AG08395 (cell line): ENCODE measurements around the gene GPC6.

Experiments used
- DNase-seq: peaks from one replicate; pipeline ENCODE4 v3.0.0; 2012; ENCODE audit warnings: mixed read lengths, low spot score

Gene GPC6

GRCh38 chr13:93922063-93922855 lies 695.7 kb downstream of the GPC6 start:
- no peak for DNase-seq

- DNase-seq: no peak
Observed at GRCh38 chr13:93925990-93926389, 699.4 kb downstream of the GPC6 start.

- no peak for DNase-seq
Observed at GRCh38 chr13:93926425-93926824, 699.8 kb downstream of the GPC6 start.

GRCh38 chr13:93927431-93927830 lies 700.8 kb downstream of the GPC6 start:
- no peak for DNase-seq

GRCh38 chr13:93932901-93933300 lies 706.3 kb downstream of the GPC6 start:
- DNase-seq: no peak

GRCh38 chr13:93936901-93937300 lies 710.3 kb downstream of the GPC6 start:
- DNase-seq: no peak

- no peak for DNase-seq
Observed at GRCh38 chr13:93941444-93941843, 714.8 kb downstream of the GPC6 start.

GRCh38 chr13:93942016-93942415 lies 715.4 kb downstream of the GPC6 start:
- no peak for DNase-seq

GRCh38 chr13:93945621-93946020 lies 719.0 kb downstream of the GPC6 start:
- no peak for DNase-seq

GRCh38 chr13:93946994-93947393 lies 720.4 kb downstream of the GPC6 start:
- DNase-seq: no peak

GRCh38 chr13:93947651-93948050 lies 721.0 kb downstream of the GPC6 start:
- DNase-seq: no peak

- DNase-seq: no peak
Observed at GRCh38 chr13:93948162-93948922, 721.7 kb downstream of the GPC6 start.

- no peak for DNase-seq
Observed at GRCh38 chr13:93951108-93951507, 724.5 kb downstream of the GPC6 start.

GRCh38 chr13:93951951-93952350 lies 725.3 kb downstream of the GPC6 start:
- no peak for DNase-seq

GRCh38 chr13:93953841-93954240 lies 727.2 kb downstream of the GPC6 start:
- no peak for DNase-seq

GRCh38 chr13:93955904-93956303 lies 729.3 kb downstream of the GPC6 start:
- no peak for DNase-seq

- peak; percentile 4 for DNase-seq
Observed at GRCh38 chr13:93956426-93956825, 729.8 kb downstream of the GPC6 start.

GRCh38 chr13:93957371-93957770 lies 730.8 kb downstream of the GPC6 start:
- no peak for DNase-seq

GRCh38 chr13:93959796-93960533 lies 733.4 kb downstream of the GPC6 start:
- DNase-seq: no peak

- DNase-seq: peak; percentile 30
Observed at GRCh38 chr13:93963266-93964145, 736.9 kb downstream of the GPC6 start.

GRCh38 chr13:93964146-93964512 lies 737.5 kb downstream of the GPC6 start:
- DNase-seq: no peak

- no peak for DNase-seq
Observed at GRCh38 chr13:93965587-93965986, 739.0 kb downstream of the GPC6 start.
